ENCODE data around the gene SPTB.
A peak's percentile ranks its signal among the peaks of the same experiment; 100 is the strongest.
"Not testable (repeated sequence)": the region's sequence is repeated elsewhere in the genome, so short reads cannot be mapped to it uniquely, and the experiment has no call there.

SPTB gene

DNA sequence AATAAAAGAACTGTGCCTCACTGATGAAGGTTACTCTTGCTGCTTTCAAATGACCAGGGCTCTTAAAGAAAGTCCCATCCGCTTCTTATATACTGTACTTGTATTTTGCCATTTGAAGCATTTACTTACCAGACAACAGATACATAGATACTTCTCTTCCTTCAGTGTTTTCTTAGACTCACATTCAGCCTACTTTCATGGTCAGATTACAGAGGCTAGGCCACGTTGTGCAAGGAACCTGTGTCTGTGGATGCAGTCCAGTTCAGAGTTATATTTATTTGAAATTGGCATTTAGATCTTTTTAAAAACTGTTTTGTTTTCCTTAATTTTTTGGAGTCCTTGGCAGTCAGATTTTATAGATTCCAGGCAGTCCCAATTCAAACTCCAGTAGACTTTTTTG is 40.8 kb upstream of the SPTB start:
- TF ChIP-seq, protein P1, sequence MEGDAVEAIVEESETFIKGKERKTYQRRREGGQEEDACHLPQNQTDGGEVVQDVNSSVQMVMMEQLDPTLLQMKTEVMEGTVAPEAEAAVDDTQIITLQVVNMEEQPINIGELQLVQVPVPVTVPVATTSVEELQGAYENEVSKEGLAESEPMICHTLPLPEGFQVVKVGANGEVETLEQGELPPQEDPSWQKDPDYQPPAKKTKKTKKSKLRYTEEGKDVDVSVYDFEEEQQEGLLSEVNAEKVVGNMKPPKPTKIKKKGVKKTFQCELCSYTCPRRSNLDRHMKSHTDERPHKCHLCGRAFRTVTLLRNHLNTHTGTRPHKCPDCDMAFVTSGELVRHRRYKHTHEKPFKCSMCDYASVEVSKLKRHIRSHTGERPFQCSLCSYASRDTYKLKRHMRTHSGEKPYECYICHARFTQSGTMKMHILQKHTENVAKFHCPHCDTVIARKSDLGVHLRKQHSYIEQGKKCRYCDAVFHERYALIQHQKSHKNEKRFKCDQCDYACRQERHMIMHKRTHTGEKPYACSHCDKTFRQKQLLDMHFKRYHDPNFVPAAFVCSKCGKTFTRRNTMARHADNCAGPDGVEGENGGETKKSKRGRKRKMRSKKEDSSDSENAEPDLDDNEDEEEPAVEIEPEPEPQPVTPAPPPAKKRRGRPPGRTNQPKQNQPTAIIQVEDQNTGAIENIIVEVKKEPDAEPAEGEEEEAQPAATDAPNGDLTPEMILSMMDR (conservative IDR thresholded peaks at IDR 0.05; ENCODE audit: low read depth, low read length): no peak
- no peak overlapping the region for H3K4me3 ChIP-seq (ENCODE audit: low read depth, low read length)
- no peak for DNase-seq (ENCODE audit: low read depth)

DNA sequence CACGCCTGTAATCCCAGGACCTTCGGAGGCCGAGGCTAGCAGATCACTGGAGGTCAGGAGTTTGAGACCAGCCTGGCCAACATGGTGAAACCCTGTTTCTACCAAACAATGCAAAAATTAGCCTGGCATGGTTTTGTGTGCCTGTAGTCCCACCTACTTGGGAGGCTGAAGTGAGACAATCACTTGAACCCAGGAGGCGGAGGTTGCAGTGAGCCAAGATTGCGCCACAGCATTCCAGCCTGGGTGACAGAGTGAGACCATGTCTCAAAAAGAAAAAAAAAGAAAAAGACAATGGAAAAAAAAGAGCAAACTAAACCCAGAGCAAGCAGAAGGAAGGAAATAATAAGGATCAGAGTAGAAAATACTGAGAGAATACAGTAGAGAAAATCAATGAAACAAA is 39.9 kb upstream of the SPTB start:
- TF ChIP-seq, protein P1 (conservative IDR thresholded peaks at IDR 0.05; ENCODE audit: low read depth, low read length): no peak
- no peak overlapping the region for H3K4me3 ChIP-seq (ENCODE audit: low read depth, low read length)
- DNase-seq (ENCODE audit: low read depth): no peak

DNA sequence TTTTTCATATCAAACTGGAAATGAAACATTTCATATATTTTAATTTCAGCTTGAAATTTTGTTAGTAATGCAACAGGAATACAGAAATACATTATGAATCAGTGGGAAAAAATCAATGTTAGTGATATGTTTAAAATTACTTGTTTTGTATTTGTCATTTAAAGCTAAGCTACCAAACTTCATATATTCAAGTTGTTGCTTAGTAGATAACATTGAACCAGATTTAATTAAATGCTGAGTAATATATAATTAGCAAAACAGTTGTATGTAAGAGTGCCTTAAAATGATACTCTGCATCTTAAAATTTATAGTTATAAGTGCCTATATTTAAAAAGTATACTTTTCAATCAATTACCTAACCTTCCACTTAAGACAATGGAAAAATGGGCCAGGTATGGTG is 39.5 kb upstream of the SPTB start:
- TF ChIP-seq, protein P1 (conservative IDR thresholded peaks at IDR 0.05; ENCODE audit: low read depth, low read length): no peak
- no peak for DNase-seq (ENCODE audit: low read depth)
- no peak overlapping the region for H3K4me3 ChIP-seq (ENCODE audit: low read depth, low read length)

DNA sequence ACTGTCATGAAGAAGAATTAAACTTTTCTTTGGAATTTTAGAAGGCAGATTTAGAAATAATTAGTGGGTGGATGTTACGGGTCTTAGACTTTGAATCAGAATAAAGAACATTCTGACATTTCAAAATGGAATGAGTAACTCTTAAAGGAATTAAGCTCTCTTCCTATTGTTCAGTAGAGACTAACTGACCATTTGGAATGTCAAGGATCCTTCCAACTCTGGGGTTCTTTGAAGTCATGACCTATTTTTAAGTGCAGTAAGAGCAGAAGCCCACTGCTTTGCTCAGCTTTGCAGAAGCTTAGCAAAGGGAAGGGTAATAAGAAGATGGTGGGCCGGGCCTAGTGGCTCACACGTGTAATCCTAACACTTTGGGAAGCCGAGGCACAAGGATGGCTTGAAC is 38.5 kb upstream of the SPTB start:
- no peak for DNase-seq (ENCODE audit: low read depth)
- TF ChIP-seq, protein P1 (conservative IDR thresholded peaks at IDR 0.05; ENCODE audit: low read depth, low read length): no peak
- no peak overlapping the region for H3K4me3 ChIP-seq (ENCODE audit: low read depth, low read length)

DNA sequence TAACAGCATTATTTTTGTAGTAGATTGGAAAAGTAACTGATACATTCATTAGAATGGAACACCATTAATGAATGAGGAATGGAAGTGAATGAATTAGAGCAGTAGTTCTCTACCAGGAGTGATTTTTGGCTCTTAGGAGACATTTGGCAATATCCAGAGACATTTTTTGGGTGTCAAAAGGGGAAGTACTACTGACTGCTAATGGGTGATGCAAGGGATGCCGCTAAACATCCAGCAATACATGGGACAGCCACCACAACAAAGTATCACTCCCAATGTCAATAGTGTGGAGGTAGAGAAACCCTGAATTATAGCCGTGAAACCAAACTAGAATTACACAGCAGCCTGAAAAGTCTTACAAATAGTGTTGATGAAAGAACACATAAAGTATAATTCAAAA is 36.1 kb upstream of the SPTB start:
- TF ChIP-seq, protein P1 (conservative IDR thresholded peaks at IDR 0.05; ENCODE audit: low read depth, low read length): no peak
- no peak overlapping the region for H3K4me3 ChIP-seq (ENCODE audit: low read depth, low read length)
- no peak for DNase-seq (ENCODE audit: low read depth)

DNA sequence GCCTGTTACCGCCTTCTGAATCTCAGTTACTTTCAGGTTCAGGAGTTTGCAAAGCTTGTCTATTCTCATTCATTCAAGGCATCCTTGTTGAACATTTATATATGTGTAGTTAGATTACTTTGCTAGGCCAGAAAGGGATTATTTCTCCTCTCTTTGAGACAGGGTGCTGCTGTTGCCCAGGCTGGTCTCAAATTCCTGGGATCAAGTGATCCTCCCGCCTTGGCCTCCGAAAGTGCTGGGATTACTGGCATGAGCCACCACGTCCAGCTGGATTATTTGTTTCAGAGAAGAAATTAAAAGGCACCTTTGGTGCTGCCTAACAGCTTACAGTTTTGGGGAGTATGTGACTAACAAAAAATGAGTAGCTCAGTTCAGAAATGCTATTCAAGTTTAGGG is 35.3 kb upstream of the SPTB start:
- peak overlapping the region; percentile 95 for H3K4me3 ChIP-seq (ENCODE audit: low read depth, low read length)
- TF ChIP-seq, protein P1 (conservative IDR thresholded peaks at IDR 0.05; ENCODE audit: low read depth, low read length): no peak
- no peak for DNase-seq (ENCODE audit: low read depth)

DNA sequence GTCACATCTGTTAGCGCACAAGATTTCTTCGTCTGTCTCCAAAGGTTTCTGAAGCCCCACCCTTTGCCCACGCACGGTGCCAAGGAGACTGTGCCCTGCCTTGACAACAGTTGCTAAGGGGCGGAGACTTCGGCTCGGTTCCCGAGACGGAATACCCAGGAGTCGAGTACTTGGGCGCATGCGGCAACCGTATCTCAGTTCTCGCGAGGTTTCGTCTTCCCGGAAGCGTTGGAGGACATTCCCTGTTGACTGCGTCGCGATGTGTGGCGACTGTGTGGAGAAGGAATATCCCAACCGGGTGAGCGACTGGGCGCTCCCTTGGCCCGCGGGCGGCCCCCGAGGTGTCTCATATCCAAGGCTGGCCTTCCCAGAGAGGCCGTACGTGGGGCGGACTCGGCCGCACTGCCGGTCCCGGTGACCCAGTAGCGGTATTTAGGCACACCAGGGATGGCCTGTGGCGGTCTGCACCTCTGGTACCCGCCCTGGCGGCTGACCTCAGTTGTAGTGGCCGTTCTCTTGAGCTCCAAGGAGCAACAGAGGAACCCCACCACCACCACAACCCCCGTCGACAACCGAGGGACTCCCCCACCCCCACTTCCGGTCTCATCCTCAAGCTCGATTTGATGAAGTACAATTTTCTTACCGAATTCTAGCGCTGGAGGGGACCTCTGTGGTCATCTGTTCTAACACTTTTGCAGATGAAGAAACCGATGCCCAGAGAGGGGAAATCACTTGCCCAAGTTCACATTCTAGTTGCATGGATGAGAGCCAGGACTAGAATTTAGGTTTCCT is 34.7 kb upstream of the SPTB start, which contains the start of gene CHURC1:
Gene CHURC1, plus strand, starts transcription at position 219 of the 792 bp plus-strand sequence. Its CDS starts 41 bp downstream, at position 260.
- peak within 1 kb of the TSS; percentile 95 for H3K4me3 ChIP-seq (ENCODE audit: low read depth, low read length)
- TF ChIP-seq, protein P1 (conservative IDR thresholded peaks at IDR 0.05; ENCODE audit: low read depth, low read length): no peak

DNA sequence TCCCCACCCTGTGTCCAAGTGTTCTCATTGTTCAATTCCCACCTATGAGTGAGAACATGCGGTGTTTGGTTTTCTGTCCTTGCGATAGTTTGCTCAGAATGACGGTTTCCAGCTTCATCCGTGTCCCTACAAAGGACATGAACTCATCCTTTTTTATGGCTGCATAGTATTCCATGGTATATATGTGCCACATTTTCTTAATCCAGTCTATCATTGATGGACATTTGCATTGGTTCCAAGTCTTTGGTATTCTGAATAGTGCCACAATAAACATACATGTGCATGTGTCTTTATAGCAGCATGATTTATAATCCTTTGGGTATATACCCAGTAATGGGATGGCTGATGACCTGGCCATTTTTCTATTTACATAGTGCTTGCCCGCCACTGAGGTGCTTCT is 33.8 kb upstream of the SPTB start:
- H3K4me3 ChIP-seq (ENCODE audit: low read depth, low read length); DNase-seq (ENCODE audit: low read depth): not testable (repeated sequence)

More for the DNA sequence above, 34.7 kb upstream of the SPTB start, which contains the start of gene CHURC1:
- peak; percentile 98 for DNase-seq (ENCODE audit: low read depth)

All from choroid plexus epithelial cell (primary cell).